GM21367 (cell line): ENCODE measurements around the gene HAX1.

Source experiments
- ATAC-seq: cut with Tn5 transposase; IDR thresholded peaks from one replicate; pipeline ENCODE4 v1.9.1; 2021; ENCODE audit not compliant: unreplicated experiment

HAX1 gene

DNA sequence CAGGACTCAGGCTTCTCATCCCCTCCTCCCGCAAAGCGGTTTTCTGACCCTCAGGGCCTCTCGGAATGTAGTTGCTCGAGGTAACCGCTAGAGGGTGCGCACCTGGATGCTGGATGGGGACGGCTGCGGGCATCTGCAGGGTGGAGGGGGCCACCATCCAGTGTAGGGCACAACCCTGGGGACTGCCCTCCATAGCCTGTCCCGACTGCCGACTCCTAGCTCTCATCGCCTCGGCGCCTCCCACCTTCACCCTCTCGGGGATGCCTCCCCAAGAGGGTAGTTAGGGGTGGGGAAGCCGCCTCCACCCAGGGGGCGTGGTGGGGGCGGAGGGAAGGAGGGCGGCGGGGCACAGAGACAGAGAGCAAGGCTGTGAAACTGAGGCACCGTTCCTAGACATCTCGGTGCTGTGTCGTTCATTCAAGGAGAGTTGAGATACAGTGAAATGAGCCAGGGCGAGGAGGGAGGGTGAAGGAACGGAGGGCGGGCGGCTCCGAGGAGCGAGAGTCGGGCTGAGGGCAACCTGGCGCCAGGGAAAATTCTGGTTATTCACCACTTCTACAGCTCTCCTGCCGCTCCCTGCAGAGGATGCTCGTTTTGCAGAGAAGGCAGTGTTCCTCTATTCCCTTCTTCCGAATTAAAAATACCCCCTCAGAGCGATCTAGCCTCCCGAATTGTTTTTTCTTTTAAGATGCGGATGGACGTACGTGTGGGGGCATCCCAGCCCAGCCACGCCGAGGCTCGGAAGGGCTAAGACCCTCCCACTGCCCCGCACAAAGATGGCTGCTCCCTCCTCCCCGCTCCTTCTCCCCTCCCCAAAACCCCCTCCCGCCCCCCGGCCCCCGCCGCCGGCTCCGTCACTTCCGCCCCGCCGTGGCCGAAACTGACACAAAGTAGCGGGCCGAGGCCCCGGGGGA lies 52.5 kb downstream of the HAX1 start, which contains the start of gene ATP8B2:
ATP8B2 (plus strand) TSS at position 857 of the 914 bp plus-strand sequence. CDS start 2,617 bp downstream, outside the sequence.
- no peak for ATAC-seq
